H1 (cell line): ENCODE measurements around the gene FRMD4B. TPM values are rescaled to one million over a fixed set of nuclear protein-coding genes. Genes with fewer than 3 reads are reported as not detected.

Experiments used
- CTCF ChIA-PET: fragments of 300-600 bp; sonication (Branson Sonifier 250); formaldehyde crosslinking; loops from one replicate; lab custom pipeline; 2021; ENCODE audit not compliant: partially characterized antibody; lab: Charles Lee
- POLR2A ChIA-PET: fragments of 300-600 bp; sonication (Branson Sonifier 250); formaldehyde crosslinking; loops from one replicate; lab custom pipeline; 2021; ENCODE audit warnings: inconsistent platforms; ENCODE audit not compliant: partially characterized antibody; lab: Charles Lee
- DNase-seq, 2 experiments: peaks; one replicate each; pipeline versions ENCODE4 v3.0.0 to v3.0.0-alpha.2; 2010 to 2022; ENCODE audit warnings: low spot score in 2 of 2, low read depth in 1 of 2, mixed read lengths in 1 of 2
- FAIRE-seq: peaks from 2 replicates; lab custom pipeline; 2011; peaks lifted over from hg19 to GRCh38; lab: Jason Lieb, UNC
- H2AFZ ChIP-seq: 2 replicates; pipeline ENCODE4 v1.8.1; 2012; ENCODE audit warnings: low read length, inconsistent platforms
- H2AK5ac ChIP-seq: 2 replicates; pipeline ENCODE4 v1.6.1; 2013; ENCODE audit warnings: low read depth, low read length
- H2BK120ac ChIP-seq: replicated peaks from 2 replicates; pipeline ENCODE3; 2013; ENCODE audit warnings: low read depth, low read length, inconsistent platforms
- H2BK12ac ChIP-seq: 2 replicates; pipeline ENCODE4 v1.6.1; 2013; ENCODE audit warnings: low read depth, low read length
- H2BK15ac ChIP-seq: 2 replicates; pipeline ENCODE4 v1.6.1; 2013; ENCODE audit warnings: low read length
- H2BK20ac ChIP-seq: 2 replicates; pipeline ENCODE4 v1.6.1; 2013; ENCODE audit warnings: low read length
- H2BK5ac ChIP-seq: 2 replicates; pipeline ENCODE4 v1.6.1; 2013; ENCODE audit warnings: low read depth, low read length
- H3K14ac ChIP-seq: 2 replicates; pipeline ENCODE4 v1.6.1; 2013; ENCODE audit warnings: inconsistent platforms; ENCODE audit not compliant: insufficient read length
- H3K18ac ChIP-seq: 2 replicates; pipeline ENCODE4 v1.6.1; 2013; ENCODE audit warnings: low read length; ENCODE audit errors: extremely low read depth
- H3K23ac ChIP-seq: 2 replicates; pipeline ENCODE4 v1.6.1; 2013; ENCODE audit warnings: inconsistent platforms; ENCODE audit not compliant: insufficient read length
- H3K23me2 ChIP-seq: 2 replicates; pipeline ENCODE4 v1.6.1; 2013; ENCODE audit warnings: low read depth, low read length
- H3K27ac ChIP-seq: 2 replicates; pipeline ENCODE4 v1.6.1; 2011; ENCODE audit warnings: low read depth, low read length, inconsistent platforms
- H3K27me3 ChIP-seq, 4 experiments: replicated peaks in 1 of 4; 1 replicate in 1 of 4; 2 replicates in 3 of 4; pipeline versions ENCODE4 v1.6.1 to v1.8.1; 2011 to 2013; ENCODE audit warnings: low read length in 3 of 4, mild to moderate bottlenecking in 3 of 4, inconsistent platforms in 2 of 4, mixed read lengths in 2 of 4, moderate library complexity in 1 of 4; ENCODE audit not compliant: control insufficient read depth in 3 of 4, insufficient read depth in 3 of 4; ENCODE audit errors: extremely low read depth in 1 of 4
- H3K36me3 ChIP-seq, 4 experiments: 2 replicates each; pipeline versions ENCODE4 v1.6.1 to v1.8.1; 2011 to 2013; ENCODE audit warnings: mild to moderate bottlenecking in 4 of 4, low read length in 3 of 4, moderate library complexity in 2 of 4, control low read depth in 1 of 4, inconsistent platforms in 1 of 4; ENCODE audit not compliant: insufficient read depth in 4 of 4, control insufficient read depth in 2 of 4
- H3K4ac ChIP-seq: replicated peaks from 2 replicates; pipeline ENCODE3; 2013; ENCODE audit warnings: low read length, low read depth, mixed read lengths, inconsistent platforms; ENCODE audit not compliant: insufficient read length
- H3K4me1 ChIP-seq, 4 experiments: replicated peaks in 1 of 4; 1 replicate in 1 of 4; 2 replicates in 3 of 4; pipeline versions ENCODE4 v1.6.1 to v1.8.1; 2011 to 2013; ENCODE audit warnings: low read length in 3 of 4, inconsistent platforms in 2 of 4, mixed read lengths in 1 of 4; ENCODE audit not compliant: insufficient read depth in 4 of 4, control insufficient read depth in 3 of 4
- H3K4me2 ChIP-seq, 2 experiments: 2 replicates each; pipeline versions ENCODE4 v1.6.1 to v1.8.1; 2011 to 2013; ENCODE audit warnings: low read depth in 2 of 2, low read length in 2 of 2, control low read depth in 1 of 2, inconsistent platforms in 1 of 2, mild to moderate bottlenecking in 1 of 2; ENCODE audit not compliant: insufficient read depth in 1 of 2
- H3K4me3 ChIP-seq, 4 experiments: fragments of 200-600, 300-600 bp in 1 of 4; sonication (generic), shearing (Covaris generic), sonication (Bioruptor Twin) in 1 of 4; 2 replicates each; pipeline versions ENCODE4 v1.5.1 to v1.8.1; 2011 to 2016; ENCODE audit warnings: low read length in 4 of 4, low read depth in 3 of 4, control low read depth in 2 of 4, inconsistent platforms in 2 of 4, mild to moderate bottlenecking in 2 of 4, mixed read lengths in 1 of 4, moderate library complexity in 1 of 4; ENCODE audit not compliant: insufficient read depth in 2 of 4; ENCODE audit errors: extremely low read depth in 1 of 4
- H3K56ac ChIP-seq: replicated peaks from 2 replicates; pipeline ENCODE3; 2013; ENCODE audit warnings: low read depth, mild to moderate bottlenecking, mixed read lengths, low read length, inconsistent platforms; ENCODE audit not compliant: insufficient read length
- H3K79me1 ChIP-seq: 2 replicates; pipeline ENCODE4 v1.6.1; 2013; ENCODE audit warnings: low read depth, low read length, control low read depth
- H3K79me2 ChIP-seq, 2 experiments: 2 replicates each; pipeline versions ENCODE4 v1.6.1 to v1.8.1; 2012 to 2013; ENCODE audit warnings: low read length in 2 of 2, mild to moderate bottlenecking in 2 of 2, inconsistent platforms in 1 of 2; ENCODE audit not compliant: insufficient read depth in 2 of 2, control insufficient read depth in 1 of 2
- H3K9ac ChIP-seq, 4 experiments: replicated peaks in 1 of 4; 1 replicate in 1 of 4; 2 replicates in 3 of 4; pipeline versions ENCODE4 v1.6.1 to v1.8.1; 2011 to 2013; ENCODE audit warnings: low read depth in 3 of 4, low read length in 3 of 4, control low read depth in 2 of 4, mild to moderate bottlenecking in 2 of 4, moderate library complexity in 2 of 4, inconsistent platforms in 1 of 4; ENCODE audit errors: extremely low read depth in 1 of 4
- H3K9me3 ChIP-seq, 2 experiments: 2 replicates each; pipeline versions ENCODE4 v1.6.1 to v1.8.1; 2012 to 2013; ENCODE audit warnings: mild to moderate bottlenecking in 2 of 2, moderate library complexity in 2 of 2, control low read depth in 1 of 2, inconsistent platforms in 1 of 2, low read depth in 1 of 2, low read length in 1 of 2, mixed read lengths in 1 of 2; ENCODE audit not compliant: insufficient read depth in 2 of 2
- H4K20me1 ChIP-seq, 2 experiments: replicated peaks in 1 of 2; 2 replicates each; pipeline versions ENCODE3 to v1.8.1; 2011 to 2013; ENCODE audit warnings: inconsistent platforms in 2 of 2, low read length in 2 of 2, mild to moderate bottlenecking in 1 of 2; ENCODE audit not compliant: insufficient read depth in 2 of 2, control insufficient read depth in 1 of 2
- H4K5ac ChIP-seq: 2 replicates; pipeline ENCODE4 v1.6.1; 2013; ENCODE audit warnings: low read length, low read depth, mixed read lengths, inconsistent platforms; ENCODE audit not compliant: insufficient read length
- H4K8ac ChIP-seq: 2 replicates; pipeline ENCODE4 v1.8.0; 2013; ENCODE audit warnings: mild to moderate bottlenecking, moderate library complexity, low read length, inconsistent platforms; ENCODE audit not compliant: insufficient read depth; ENCODE audit errors: extremely low read depth
- H4K91ac ChIP-seq: replicated peaks from 2 replicates; pipeline ENCODE3; 2013; ENCODE audit warnings: low read length, mixed read lengths, inconsistent platforms; ENCODE audit not compliant: insufficient read length
- CHD1 ChIP-seq: IDR thresholded peaks from 2 replicates; pipeline ENCODE4 v1.6.1; 2012; ENCODE audit warnings: low read depth, low read length, improper control_type of control experiment
- HDAC2 ChIP-seq, 2 experiments: fragments of 300-600 bp in 1 of 2; sonication (generic) in 1 of 2; IDR thresholded peaks; 2 replicates each; pipeline ENCODE4 v1.6.1; 2011 to 2012; ENCODE audit warnings: low read depth in 2 of 2, low read length in 2 of 2, mild to moderate bottlenecking in 2 of 2, moderate library complexity in 2 of 2, borderline replicate concordance in 1 of 2, inconsistent platforms in 1 of 2
- KDM1A ChIP-seq: fragments of 200-600, 300-600 bp; sonication (generic); IDR thresholded peaks from 2 replicates; pipeline ENCODE4 v1.7.1; 2016; ENCODE audit warnings: mild to moderate bottlenecking, low read length, borderline replicate concordance
- KDM4A ChIP-seq: IDR thresholded peaks from one replicate; pipeline ENCODE4 v1.7.1; 2012; ENCODE audit warnings: low read depth, mild to moderate bottlenecking, moderate library complexity, low read length, inconsistent platforms; ENCODE audit not compliant: severe bottlenecking
- MAFK ChIP-seq: IDR thresholded peaks from 2 replicates; pipeline ENCODE4 v1.6.1; 2012; ENCODE audit warnings: low read depth, mild to moderate bottlenecking, improper control_type of control experiment, low read length
- PHF8 ChIP-seq: fragments of 200-600 bp; sonication (generic); conservative IDR thresholded peaks from 2 replicates; pipeline ENCODE4 v1.7.1; 2012; ENCODE audit warnings: low read depth, mild to moderate bottlenecking, inconsistent platforms, low read length, moderate library complexity
- POLR2AphosphoS5 ChIP-seq: IDR thresholded peaks from 2 replicates; pipeline ENCODE4 v1.6.1; 2011; ENCODE audit warnings: low read depth, low read length
- RXRA ChIP-seq: IDR thresholded peaks from 2 replicates; pipeline ENCODE4 v1.6.1; 2011; ENCODE audit warnings: low read depth, mild to moderate bottlenecking, low read length, moderate library complexity; ENCODE audit not compliant: insufficient read depth
- SAP30 ChIP-seq: fragments of 300-600 bp; sonication (generic); IDR thresholded peaks from 2 replicates; pipeline ENCODE4 v1.7.1; 2012; ENCODE audit warnings: low read length, moderate library complexity, mild to moderate bottlenecking, inconsistent platforms; ENCODE audit not compliant: insufficient read depth, insufficient replicate concordance
- SP2 ChIP-seq: IDR thresholded peaks from 2 replicates; pipeline ENCODE4 v1.6.1; 2012; ENCODE audit warnings: mild to moderate bottlenecking, low read length, inconsistent platforms
- TAF1 ChIP-seq: IDR thresholded peaks from 2 replicates; pipeline ENCODE4 v1.6.1; 2011; ENCODE audit warnings: mild to moderate bottlenecking, low read depth, low read length
- WGBS, 2 experiments: shearing (Covaris generic) in 1 of 2; methylation state at CpG; one replicate each; pipeline versions ENCODE4 v1.1.6 to v1.1.7; 2013 to 2015; ENCODE audit warnings: low lambda C conversion rate in 2 of 2, mixed read lengths in 2 of 2, inconsistent platforms in 1 of 2, low coverage in 1 of 2, missing lambda C conversion rate in 1 of 2; ENCODE audit not compliant: insufficient replicate concordance in 2 of 2, insufficient coverage in 1 of 2, insufficient read length in 1 of 2; ENCODE audit errors: extremely low coverage in 1 of 2, missing lambda C conversion rate in 1 of 2; 5-methylcytosine and 5-hydroxymethylcytosine counted together
- polyA plus RNA-seq, 7 experiments: library from polyadenylated mRNA; depleted of rRNA in 3 of 7; stranded (reverse) in 5 of 7; unstranded in 2 of 7; fragments of >200 nt in 5 of 7; fragments of 200-250 nt in 2 of 7; gene quantifications; 1 replicate in 5 of 7; 2 replicates in 1 of 7; 4 replicates in 1 of 7; pipeline versions ENCODE4 v1.2.1 to v1.2.3, GENCODE V29; 2011 to 2013; ENCODE audit warnings: missing spikeins in 2 of 7, mixed read lengths in 2 of 7
- total RNA-seq: library from RNA; stranded (reverse); fragmentation: NEBNext Ultra II Directional; extraction: Animal tissue kit (Norgen Biotek cat#: 25700); gene quantifications from 2 replicates; pipeline ENCODE4 v1.2.1, GENCODE V29; 2021

FRMD4B gene
- total and polyA plus RNA-seq, 2 of the 8 experiments (the other 6 are each of a cell fraction or from before 2014, with no cell fraction given), result 2.7 to 7.2 TPM

GRCh38 chr3:69283913-69284611, 101.8 kb downstream of the FRMD4B start:
- Histone ChIP-seq H2BK20ac (no peak overlapping the region), H3K27ac (no peak overlapping the region), H3K4me1 (peaks cover 2 to 14% (median 8%) of the 10 kb centered on the region in 4 experiments; a peak in 4 of 7 replicates), H3K18ac (no peak overlapping the region), H3K79me2 (no peaks in the 10 kb centered on the region), H3K79me1 (no peaks in the 10 kb centered on the region), H3K4me2 (no peak overlapping the region), H3K4ac (no peak overlapping the region), H3K23me2 (0 out of 2 replicates have a peak, but pooled peaks cover 1% of the 10 kb centered on the region), H4K8ac (no peak overlapping the region), H2AK5ac (no peak overlapping the region), H3K36me3 (no peaks in the 10 kb centered on the region), H2BK120ac (no peak overlapping the region), H2AFZ (no peak overlapping the region), H3K4me3 (no peak overlapping the region), H3K9me3 (no peaks in the 10 kb centered on the region; a peak in 1 of 4 replicates)
- no peak for FAIRE-seq
- CTCF ChIA-PET, result interaction anchor here (0.7 to 0.8 kb wide), 2 partner anchors 10 to 11 kb away, joined by 3 to 4 read pairs; no protein-coding TSS in a partner anchor
- TF ChIP-seq PHF8 (no peak), RXRA (no peak), TAF1 (no peak), POLR2AphosphoS5 (no peak), CHD1 (no peak), SAP30 (no peak), SP2 (no peak), KDM4A (no peak), KDM1A (no peak), HDAC2 (IDR thresholded peaks at IDR 0.05; ENCODE audit: borderline replicate concordance in 1 of 2, low read depth in 2 of 2, low read length in 2 of 2) (no peak), MAFK (no peak)
- TF ChIP-seq, all 59 proteins: peak for 0
- H2BK5ac ChIP-seq, result no peak overlapping the region
- WGBS, 2 experiments, result 92% methylated on average over 4 of the region's 4 CpGs; no CpG with 5 or more reads in 1 of the 2 experiments
- no peak for DNase-seq
- no peak overlapping the region for H3K23ac ChIP-seq
- no peak overlapping the region for H2BK15ac ChIP-seq
- H4K20me1 ChIP-seq, result no peaks in the 10 kb centered on the region
- H3K27me3 ChIP-seq, result no peaks in the 10 kb centered on the region; a peak in 1 of 7 replicates
- H3K14ac ChIP-seq, result no peak overlapping the region
- H3K56ac ChIP-seq, result no peak overlapping the region
- no peak overlapping the region for H4K91ac ChIP-seq
- POLR2A ChIA-PET, result no interaction called here
- no peak overlapping the region for H3K9ac ChIP-seq
- no peak overlapping the region for H2BK12ac ChIP-seq
- H4K5ac ChIP-seq, result no peak overlapping the region
